Gastrocnemius medialis (tissue), 4 donors: Measurements from ENCODE around the gene CD101.

Experiments used
- POLR2A ChIP-seq, 2 donors: fragments of 450-650 bp; IDR thresholded peaks; one replicate each; pipeline ENCODE4 v1.6.1; 2017; ENCODE audit warnings: antibody characterized with exemption in 2 of 2, mild to moderate bottlenecking in 2 of 2, moderate library complexity in 2 of 2
- TF ChIP-seq, protein P1 (sequence below), 5 experiments: fragments of 450-650 bp in 3 of 5; fragments of 200-600 bp in 2 of 5; sonication (generic) in 2 of 5; IDR thresholded peaks in 4 of 5; conservative IDR thresholded peaks in 1 of 5; 1 replicate in 4 of 5; 2 replicates in 1 of 5; pipeline ENCODE4 v1.5.1; 2016 to 2019; ENCODE audit warnings: antibody characterized with exemption in 5 of 5, mild to moderate bottlenecking in 3 of 5, moderate library complexity in 3 of 5

GRCh38 chr1:117020526-117021156 is 19.1 kb downstream of the CD101 start:
- TF ChIP-seq, protein P1, sequence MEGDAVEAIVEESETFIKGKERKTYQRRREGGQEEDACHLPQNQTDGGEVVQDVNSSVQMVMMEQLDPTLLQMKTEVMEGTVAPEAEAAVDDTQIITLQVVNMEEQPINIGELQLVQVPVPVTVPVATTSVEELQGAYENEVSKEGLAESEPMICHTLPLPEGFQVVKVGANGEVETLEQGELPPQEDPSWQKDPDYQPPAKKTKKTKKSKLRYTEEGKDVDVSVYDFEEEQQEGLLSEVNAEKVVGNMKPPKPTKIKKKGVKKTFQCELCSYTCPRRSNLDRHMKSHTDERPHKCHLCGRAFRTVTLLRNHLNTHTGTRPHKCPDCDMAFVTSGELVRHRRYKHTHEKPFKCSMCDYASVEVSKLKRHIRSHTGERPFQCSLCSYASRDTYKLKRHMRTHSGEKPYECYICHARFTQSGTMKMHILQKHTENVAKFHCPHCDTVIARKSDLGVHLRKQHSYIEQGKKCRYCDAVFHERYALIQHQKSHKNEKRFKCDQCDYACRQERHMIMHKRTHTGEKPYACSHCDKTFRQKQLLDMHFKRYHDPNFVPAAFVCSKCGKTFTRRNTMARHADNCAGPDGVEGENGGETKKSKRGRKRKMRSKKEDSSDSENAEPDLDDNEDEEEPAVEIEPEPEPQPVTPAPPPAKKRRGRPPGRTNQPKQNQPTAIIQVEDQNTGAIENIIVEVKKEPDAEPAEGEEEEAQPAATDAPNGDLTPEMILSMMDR (IDR thresholded peaks at IDR 0.05 in 4 of 5, conservative IDR thresholded peaks at IDR 0.05 in 1 of 5): no peak
- TF ChIP-seq POLR2A (IDR thresholded peaks at IDR 0.05): no peak
